Muscle layer of colon (tissue), 2 donors: ENCODE measurements around the gene ACTL6B.

Source experiments
- H3K27ac ChIP-seq: one replicate; pipeline ENCODE4 v1.7.0; 2013; ENCODE audit warnings: low read depth, mild to moderate bottlenecking, low read length, moderate library complexity
- H3K27me3 ChIP-seq, 2 donors: one replicate each; pipeline ENCODE4 v1.7.0; 2013; ENCODE audit warnings: low read length in 2 of 2, mild to moderate bottlenecking in 2 of 2; ENCODE audit not compliant: insufficient read depth in 2 of 2, control insufficient read depth in 1 of 2
- H3K36me3 ChIP-seq: one replicate; pipeline ENCODE4 v1.7.0; 2013; ENCODE audit warnings: mild to moderate bottlenecking, low read length; ENCODE audit not compliant: insufficient read depth
- H3K4me1 ChIP-seq: one replicate; pipeline ENCODE4 v1.7.0; 2013; ENCODE audit warnings: mild to moderate bottlenecking, low read length; ENCODE audit not compliant: insufficient read depth
- H3K4me3 ChIP-seq, 2 donors: one replicate each; pipeline ENCODE4 v1.7.0; 2013; ENCODE audit warnings: low read length in 2 of 2, low read depth in 1 of 2, mild to moderate bottlenecking in 1 of 2, moderate library complexity in 1 of 2
- H3K9ac ChIP-seq: one replicate; pipeline ENCODE4 v1.7.0; 2013; ENCODE audit warnings: low read length
- H3K9me3 ChIP-seq: one replicate; pipeline ENCODE4 v1.7.0; 2013; ENCODE audit warnings: mild to moderate bottlenecking, low read length
- donor health status: abdominal sarcoma.
- donor health status: Adenocarcinoma of cecum.

The ACTL6B gene

DNA sequence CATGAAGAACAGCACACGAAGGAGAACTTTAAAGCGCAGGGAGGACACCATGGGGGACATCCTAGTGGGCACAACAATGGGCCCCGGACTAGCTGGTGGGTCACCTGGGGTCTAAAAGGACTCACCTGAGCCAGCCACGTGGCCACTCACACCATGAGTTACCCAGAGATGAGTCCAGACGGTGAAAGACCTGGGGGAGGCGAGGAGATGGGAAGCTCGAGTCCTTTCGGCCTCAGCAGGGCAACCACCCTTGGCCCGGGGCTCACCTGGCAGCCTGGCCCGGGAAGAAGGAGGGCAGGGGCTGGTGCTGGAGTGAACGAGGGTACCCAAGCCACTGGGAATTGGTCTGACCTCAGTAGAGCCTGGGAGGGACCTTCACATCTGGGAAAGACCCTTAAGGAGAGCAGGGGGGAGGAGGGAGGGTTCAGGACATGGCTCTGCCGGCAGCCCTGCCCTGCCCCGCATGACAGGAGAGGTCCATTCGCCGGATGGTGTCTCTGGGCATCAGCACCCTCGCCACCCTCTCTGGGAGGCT lies 32.1 kb upstream of the ACTL6B start:
- Histone ChIP-seq H3K4me3 (no peak overlapping the region), H3K27ac (no peak overlapping the region), H3K9ac (no peak overlapping the region), H3K27me3 (no peaks in the 10 kb centered on the region), H3K4me1 (peaks cover 35% of the 10 kb centered on the region), H3K9me3 (no peaks in the 10 kb centered on the region), H3K36me3 (peaks cover 45% of the 10 kb centered on the region)

- Histone ChIP-seq H3K9ac (no peak overlapping the region), H3K27ac (no peak overlapping the region), H3K9me3 (no peaks in the 10 kb centered on the region), H3K36me3 (peaks cover 51% of the 10 kb centered on the region), H3K4me1 (peaks cover 32% of the 10 kb centered on the region), H3K27me3 (no peaks in the 10 kb centered on the region), H3K4me3 (no peak overlapping the region)
Measured at GRCh38 chr7:100687751-100688300, 31.6 kb upstream of the ACTL6B start.

GRCh38 chr7:100687261-100687660 lies 31.0 kb upstream of the ACTL6B start:
- Histone ChIP-seq H3K4me1 (peaks cover 27% of the 10 kb centered on the region), H3K27ac (no peak overlapping the region), H3K36me3 (peaks cover 55% of the 10 kb centered on the region)

DNA sequence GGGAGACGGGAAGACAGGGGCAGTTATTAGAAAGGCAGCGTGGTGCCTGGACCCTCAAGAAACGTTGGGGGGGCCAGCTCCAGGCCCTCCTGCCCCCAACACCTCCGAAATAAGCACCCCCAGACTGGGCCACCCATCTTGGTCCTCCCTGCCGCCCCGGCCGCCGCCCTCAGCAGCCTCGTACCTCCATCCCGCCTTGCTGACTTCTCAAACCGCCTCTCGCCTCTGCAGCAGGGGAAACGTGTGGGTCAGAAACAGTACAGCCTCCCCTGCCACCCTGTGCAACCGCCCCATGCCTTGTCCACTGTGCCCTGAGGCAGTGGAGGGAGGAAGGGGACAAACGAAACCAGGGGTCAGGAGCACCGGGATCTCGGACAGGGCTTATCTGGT lies 30.6 kb upstream of the ACTL6B start:
- Histone ChIP-seq H3K27me3 (no peaks in the 10 kb centered on the region), H3K4me1 (peaks cover 22% of the 10 kb centered on the region), H3K9me3 (no peaks in the 10 kb centered on the region), H3K4me3 (no peak overlapping the region), H3K27ac (no peak overlapping the region), H3K36me3 (peaks cover 59% of the 10 kb centered on the region), H3K9ac (no peak overlapping the region)

More at GRCh38 chr7:100687261-100687660, 31.0 kb upstream of the ACTL6B start:
- no peak overlapping the region for H3K9ac ChIP-seq
- H3K4me3 ChIP-seq: no peak overlapping the region
- H3K9me3 ChIP-seq: no peaks in the 10 kb centered on the region
- no peaks in the 10 kb centered on the region for H3K27me3 ChIP-seq

- no peak overlapping the region for H3K4me3 ChIP-seq
- no peaks in the 10 kb centered on the region for H3K9me3 ChIP-seq
- H3K36me3 ChIP-seq: peaks cover 64% of the 10 kb centered on the region
Measured at GRCh38 chr7:100686201-100686821, 30.1 kb upstream of the ACTL6B start.

DNA sequence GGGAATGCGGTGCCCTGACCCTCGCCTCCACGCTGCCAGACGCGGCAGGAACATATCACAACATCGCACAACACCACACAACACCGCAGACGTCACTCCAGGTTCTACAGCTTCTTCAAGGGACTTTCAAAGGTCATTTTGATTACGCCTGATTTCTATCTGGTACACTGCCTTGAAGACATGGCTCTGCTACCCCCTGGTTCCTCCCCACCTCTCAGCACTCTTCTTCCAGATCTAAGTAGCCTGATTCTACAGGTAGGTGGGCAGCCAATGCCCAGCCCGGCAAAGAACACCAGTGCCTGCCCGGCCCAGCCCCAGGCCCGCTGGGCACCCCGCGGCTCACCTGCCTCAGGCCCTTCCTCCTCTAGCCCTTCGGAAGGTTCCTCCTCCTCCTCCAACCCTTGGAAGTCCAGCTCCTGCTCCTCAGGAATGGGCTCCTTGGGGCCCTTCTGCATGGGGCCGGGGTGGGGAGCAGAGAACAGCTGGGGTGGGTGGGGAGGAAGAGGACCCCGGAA lies 29.4 kb upstream of the ACTL6B start:
- Histone ChIP-seq H3K9ac (no peak overlapping the region), H3K36me3 (peaks cover 64% of the 10 kb centered on the region), H3K27me3 (no peaks in the 10 kb centered on the region), H3K27ac (no peak overlapping the region), H3K4me3 (no peak overlapping the region), H3K9me3 (no peaks in the 10 kb centered on the region), H3K4me1 (peaks cover 12% of the 10 kb centered on the region)

More at GRCh38 chr7:100686201-100686821, 30.1 kb upstream of the ACTL6B start:
- Histone ChIP-seq H3K4me1 (peaks cover 18% of the 10 kb centered on the region), H3K27me3 (no peaks in the 10 kb centered on the region), H3K27ac (no peak overlapping the region), H3K9ac (no peak overlapping the region)

GRCh38 chr7:100685049-100685605 lies 28.9 kb upstream of the ACTL6B start:
- Histone ChIP-seq H3K36me3 (peaks cover 64% of the 10 kb centered on the region), H3K9ac (no peak overlapping the region), H3K4me1 (peaks cover 9% of the 10 kb centered on the region), H3K27ac (no peak overlapping the region), H3K9me3 (no peaks in the 10 kb centered on the region), H3K27me3 (no peaks in the 10 kb centered on the region), H3K4me3 (no peak overlapping the region)

GRCh38 chr7:100684534-100685042 lies 28.3 kb upstream of the ACTL6B start:
- no peak overlapping the region for H3K27ac ChIP-seq

DNA sequence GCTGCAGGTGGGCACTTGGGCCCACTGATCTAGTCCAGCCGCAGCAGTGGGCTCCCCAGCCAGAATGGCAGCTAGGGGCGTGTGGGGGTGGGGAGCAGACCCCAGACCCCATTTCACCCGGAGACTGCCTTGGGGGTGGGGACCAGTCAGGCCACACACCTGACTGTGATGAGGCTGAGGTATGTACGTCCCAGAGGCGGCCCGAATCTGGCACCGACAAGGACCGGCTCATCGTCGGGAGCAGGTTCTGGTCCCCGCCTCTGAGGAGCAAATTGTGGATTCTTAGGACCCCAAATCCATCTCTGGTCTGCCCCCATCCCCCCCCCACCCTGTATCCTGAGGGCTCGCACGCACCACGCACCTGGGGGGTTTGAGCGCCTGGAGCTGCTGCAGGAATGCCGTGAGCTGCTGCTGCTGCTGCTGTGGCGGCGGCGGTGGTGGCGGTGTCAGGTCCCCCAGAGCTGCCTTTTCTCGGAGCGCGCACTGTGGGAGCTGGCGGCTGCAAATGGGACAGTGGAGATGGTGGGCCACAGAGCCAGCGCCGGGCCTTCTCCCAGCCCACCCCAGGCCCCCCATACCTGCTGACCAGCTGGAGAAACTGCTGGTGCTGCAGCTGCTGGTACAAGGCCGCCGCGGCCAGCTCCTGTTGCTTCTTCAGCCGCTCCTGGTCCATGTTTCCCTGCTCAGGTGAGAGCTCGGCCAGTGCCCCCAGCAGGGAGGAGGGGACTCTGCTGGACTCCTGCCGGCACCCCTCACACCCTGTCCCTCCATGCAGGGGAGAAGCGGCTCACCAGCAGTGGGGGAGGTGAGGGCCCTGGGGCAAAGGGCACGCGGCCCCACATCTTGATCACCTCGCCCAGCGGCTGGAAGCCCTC lies 27.6 kb upstream of the ACTL6B start:
- peaks cover 71% of the 10 kb centered on the region for H3K36me3 ChIP-seq

More at GRCh38 chr7:100684534-100685042, 28.3 kb upstream of the ACTL6B start:
- peaks cover 4% of the 10 kb centered on the region for H3K4me1 ChIP-seq
- H3K9me3 ChIP-seq: no peaks in the 10 kb centered on the region
- H3K27me3 ChIP-seq: no peaks in the 10 kb centered on the region
- peaks cover 64% of the 10 kb centered on the region for H3K36me3 ChIP-seq
- no peak overlapping the region for H3K4me3 ChIP-seq
- no peak overlapping the region for H3K9ac ChIP-seq

DNA sequence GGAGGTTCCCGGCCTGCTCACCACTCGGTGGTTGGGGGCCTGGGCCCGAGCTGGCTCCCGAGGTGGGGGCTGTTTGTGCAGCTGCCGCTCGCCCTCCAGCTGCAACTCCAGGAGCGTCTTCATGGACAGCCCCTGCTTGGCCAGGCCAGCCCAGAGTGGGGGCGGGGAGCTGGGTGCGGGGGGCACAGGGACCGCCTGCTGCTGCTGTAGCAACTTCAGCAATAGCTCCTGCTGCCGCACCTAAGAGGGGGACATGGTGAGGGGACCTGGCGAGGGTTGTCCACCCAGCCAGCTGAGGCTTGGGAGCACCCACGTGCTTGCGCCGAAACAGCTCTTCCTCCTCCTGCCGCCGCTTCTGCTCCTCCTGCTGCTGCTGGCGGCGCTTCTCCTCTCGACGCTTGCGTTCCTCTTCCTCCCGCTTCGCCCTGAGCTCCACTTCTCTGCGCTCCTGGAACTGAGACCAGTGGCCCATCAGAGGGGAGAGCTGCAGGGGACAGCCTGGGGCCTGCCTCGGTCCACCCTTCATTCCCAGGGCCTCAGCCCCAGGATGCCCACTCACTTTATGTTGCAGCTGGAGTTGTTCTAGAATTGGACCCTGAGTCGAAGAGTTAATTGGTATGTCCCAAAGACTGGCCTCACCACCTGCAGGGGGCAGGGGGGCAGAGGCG lies 26.9 kb upstream of the ACTL6B start:
- H3K27me3 ChIP-seq: no peaks in the 10 kb centered on the region
- H3K27ac ChIP-seq: no peak overlapping the region
- H3K9ac ChIP-seq: no peak overlapping the region
- peaks cover 73% of the 10 kb centered on the region for H3K36me3 ChIP-seq
- no peaks in the 10 kb centered on the region for H3K4me1 ChIP-seq
- no peak overlapping the region for H3K4me3 ChIP-seq
- no peaks in the 10 kb centered on the region for H3K9me3 ChIP-seq

More for the DNA sequence above, 27.6 kb upstream of the ACTL6B start:
- Histone ChIP-seq H3K4me1 (no peaks in the 10 kb centered on the region), H3K9ac (no peak overlapping the region), H3K27me3 (no peaks in the 10 kb centered on the region), H3K4me3 (no peak overlapping the region), H3K9me3 (no peaks in the 10 kb centered on the region), H3K27ac (no peak overlapping the region)
